GM21447 (cell line): Measurements from ENCODE around the gene FLNA.

Experiments
- ATAC-seq: cut with Tn5 transposase; IDR thresholded peaks from one replicate; pipeline ENCODE4 v1.9.1; 2021; ENCODE audit not compliant: unreplicated experiment

The FLNA gene

GRCh38 chrX:154359362-154360154 is 14.9 kb downstream of the FLNA start:
- no peak for ATAC-seq

- no peak for ATAC-seq
Observed at GRCh38 chrX:154358829-154359228, 15.6 kb downstream of the FLNA start.

- ATAC-seq: no peak
Observed at GRCh38 chrX:154358011-154358410, 16.4 kb downstream of the FLNA start.

- no peak for ATAC-seq
Observed at GRCh38 chrX:154357205-154357604, 17.2 kb downstream of the FLNA start.

DNA sequence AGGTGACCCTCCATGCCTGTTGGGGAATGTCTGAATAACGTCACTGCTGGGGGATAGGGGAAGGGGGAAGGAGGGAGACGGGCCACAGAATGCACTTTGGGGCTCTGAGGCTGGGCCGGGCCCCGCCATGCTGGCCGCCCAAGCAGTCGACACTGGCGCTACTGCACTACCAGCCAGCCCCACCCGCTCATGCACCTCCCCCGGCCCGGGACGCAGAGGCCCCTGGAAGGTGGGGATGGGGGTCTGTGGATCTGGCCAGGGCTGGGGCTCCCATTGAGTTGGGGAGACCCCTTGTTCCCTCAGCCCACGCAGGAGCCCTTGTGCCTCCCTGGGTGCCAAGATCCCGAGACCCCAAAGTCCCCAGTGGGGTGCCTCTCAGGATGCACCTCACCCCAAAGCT is 17.8 kb downstream of the FLNA start:
- ATAC-seq: no peak

- ATAC-seq: no peak
Observed at GRCh38 chrX:154355776-154356140, 18.7 kb downstream of the FLNA start.

GRCh38 chrX:154355094-154355775 is 19.2 kb downstream of the FLNA start:
- no peak for ATAC-seq

DNA sequence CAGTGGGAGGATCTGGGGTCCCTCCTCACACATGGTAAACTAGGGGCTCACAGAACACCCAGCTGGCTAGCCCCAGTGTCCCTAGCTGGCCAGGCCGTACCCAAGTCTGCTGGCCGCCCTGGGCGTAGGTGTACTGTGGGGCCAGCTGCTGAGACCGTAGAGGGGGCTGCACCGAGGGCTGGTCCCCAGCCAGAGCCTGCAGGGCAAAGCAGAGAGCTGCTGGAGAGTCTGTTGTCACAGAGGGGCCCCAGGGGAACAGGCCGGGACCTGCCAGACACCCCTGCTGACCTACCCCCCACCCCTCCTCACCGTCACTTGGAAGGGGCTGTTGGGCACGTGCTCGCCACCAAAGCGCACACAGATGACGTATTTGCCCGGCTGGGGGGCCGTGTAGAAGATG is 19.9 kb downstream of the FLNA start:
- no peak for ATAC-seq

GRCh38 chrX:154354013-154354412 is 20.4 kb downstream of the FLNA start:
- ATAC-seq: no peak

GRCh38 chrX:154353172-154353843 is 21.1 kb downstream of the FLNA start:
- ATAC-seq: no peak

GRCh38 chrX:154352466-154352865 is 22.0 kb downstream of the FLNA start:
- ATAC-seq: no peak

GRCh38 chrX:154352012-154352401 is 22.4 kb downstream of the FLNA start:
- ATAC-seq: no peak

DNA sequence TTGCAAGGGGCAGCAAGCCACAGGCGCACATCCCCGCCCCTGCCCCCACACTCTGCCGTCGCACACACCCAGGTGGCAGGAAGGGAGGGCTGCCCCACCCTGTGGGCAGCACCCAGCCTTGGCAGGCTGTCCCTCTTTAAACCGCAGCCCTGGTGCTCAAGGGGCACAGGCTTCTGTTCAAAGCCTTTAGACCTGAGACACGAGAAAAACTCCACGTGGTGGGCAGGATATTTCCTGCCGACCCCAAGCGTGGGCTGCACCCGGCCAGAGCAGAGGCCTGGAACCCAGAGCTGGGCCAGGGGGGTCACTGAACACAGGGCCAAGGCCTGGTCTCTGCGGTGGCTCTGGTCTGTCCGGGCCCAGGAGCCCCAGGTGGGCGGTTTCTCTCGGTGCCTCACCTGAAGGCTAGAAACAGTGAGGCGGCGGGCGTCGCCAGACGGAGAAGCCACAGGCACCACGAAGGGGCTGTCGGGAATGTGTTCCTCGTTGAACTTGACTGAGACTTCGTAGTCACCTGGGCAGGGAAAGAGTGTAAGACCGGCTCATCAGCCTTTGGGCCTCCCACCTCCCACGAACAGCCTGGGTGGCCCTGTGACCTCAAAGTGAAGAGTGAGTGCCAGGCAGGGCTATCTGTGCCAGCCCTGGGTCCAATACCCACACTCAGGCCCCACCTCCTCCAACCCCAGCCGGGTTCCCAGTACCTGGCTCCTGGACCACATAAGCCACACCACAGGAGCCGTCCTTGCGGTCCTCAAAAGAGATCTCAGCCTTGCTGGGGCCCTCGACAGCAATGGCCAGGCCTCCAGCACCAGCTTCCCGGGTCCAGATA is 23.0 kb downstream of the FLNA start:
- ATAC-seq: no peak

DNA sequence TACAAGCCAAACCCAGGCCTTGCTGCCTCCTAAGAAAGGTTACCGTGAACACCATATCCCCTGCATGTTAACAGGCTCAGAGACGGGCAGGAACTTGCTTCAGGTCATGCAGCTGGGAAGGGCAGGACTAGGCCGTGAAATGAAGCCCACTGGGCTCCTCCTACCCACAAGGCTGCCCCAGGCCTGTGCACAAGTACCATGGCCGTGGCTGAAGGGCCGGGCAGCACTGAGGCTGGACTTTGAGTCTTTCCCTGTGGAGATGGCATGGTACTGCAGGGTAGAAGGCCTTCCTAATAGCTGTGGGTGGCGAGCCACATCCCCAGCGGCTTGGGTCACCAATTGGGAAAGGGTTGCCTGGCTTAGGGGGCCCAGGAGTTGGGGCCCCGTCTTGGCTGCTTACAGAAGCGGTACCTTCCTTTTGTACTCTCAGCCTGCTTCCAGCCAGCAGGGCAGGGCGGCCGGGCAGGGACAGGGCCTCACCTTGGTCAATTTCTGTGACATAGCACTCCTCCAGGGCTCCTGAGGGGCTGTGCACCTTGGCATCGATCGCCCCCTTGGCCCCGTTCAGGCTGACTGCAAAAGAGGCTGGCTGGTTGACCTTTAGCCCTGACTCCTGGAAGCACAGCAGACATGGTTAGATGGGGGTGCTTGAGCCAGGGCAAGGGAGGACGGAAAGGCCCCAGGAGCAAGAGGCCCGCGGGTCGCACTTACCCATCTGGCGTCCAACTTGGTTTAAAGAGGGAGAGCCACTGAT is 23.8 kb downstream of the FLNA start:
- no peak for ATAC-seq

DNA sequence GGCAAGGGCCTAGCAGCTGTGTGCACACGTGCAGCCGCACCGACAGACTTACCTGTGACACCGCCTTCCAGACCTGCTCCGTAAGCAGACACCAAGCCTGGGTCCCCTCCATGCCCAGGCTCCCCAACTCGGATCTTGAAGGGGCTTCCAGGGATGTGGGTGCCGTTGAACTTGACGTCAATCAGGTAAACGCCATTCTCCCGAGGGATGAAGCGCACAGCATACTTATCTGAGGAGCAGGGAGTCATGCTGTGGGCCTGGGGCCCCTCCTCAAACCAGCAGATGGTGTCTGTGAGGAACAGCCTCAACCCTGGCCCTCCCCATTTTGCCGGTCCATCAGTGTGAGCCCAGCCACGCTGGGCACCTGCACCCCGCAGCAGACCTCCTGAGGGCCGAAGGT is 24.5 kb downstream of the FLNA start:
- no peak for ATAC-seq

DNA sequence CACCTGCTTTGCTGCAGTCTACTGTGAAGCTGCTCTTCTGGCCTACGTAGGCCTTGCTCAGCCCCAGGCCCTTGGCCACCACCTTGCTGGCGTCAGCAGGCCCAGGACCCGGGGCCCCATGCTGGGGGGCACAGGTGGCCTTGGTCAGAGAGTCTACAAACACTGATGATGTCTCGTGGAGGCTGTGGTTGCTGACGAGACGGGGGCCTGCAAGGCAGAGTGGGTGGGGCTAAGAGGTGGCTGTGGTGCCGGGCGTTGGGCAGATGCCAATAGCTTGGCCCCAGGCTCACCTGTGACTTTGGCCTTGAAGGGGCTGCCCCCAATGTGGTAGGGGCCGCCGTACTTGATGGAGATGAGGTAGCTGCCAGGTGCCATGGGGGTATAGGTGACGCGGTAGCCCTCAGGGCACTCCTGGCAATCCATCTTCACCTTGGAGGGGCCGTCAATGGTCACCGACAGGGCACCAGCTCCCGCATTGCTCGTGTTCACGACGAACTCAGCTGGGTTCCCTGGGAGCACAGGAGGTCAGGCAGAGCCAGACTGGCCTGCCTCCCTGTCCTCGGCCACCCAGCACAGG is 25.0 kb downstream of the FLNA start:
- no peak for ATAC-seq

DNA sequence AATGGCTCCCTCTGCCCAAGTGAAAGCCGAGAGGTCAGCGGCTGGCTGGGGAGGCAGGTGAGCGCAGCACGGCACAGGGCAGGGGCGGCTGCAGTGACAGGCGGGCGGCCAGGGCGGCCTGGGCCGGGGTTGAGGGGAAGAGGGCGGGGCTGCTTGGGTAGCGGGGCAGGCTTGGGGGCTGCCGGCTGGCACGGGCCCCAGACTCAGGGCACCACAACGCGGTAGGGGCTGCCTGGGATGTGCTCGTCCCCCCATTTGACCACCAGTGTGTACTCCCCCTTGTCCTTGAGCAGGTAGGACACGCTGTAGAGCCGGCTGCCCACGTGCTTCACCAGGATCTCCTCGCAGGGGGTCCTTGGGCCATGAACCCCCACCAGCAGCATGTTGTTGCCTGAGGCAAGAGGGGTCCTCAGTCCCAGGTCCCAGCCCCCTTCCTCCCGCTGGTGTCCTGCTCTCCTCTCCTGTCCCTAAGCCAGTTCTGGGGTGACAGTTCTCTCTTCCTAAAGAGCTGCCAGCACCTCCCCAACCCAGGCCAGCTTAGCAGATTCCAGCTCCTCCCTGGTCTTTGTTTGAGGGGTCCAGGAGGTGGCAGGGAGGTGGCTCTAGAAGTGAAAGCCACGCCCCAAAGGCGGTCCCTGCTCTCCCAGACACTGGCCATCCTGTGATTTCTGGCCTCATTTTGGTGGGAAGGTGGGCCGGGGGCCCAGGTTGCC is 25.6 kb downstream of the FLNA start:
- ATAC-seq: no peak

GRCh38 chrX:154348114-154348531 is 26.3 kb downstream of the FLNA start:
- no peak for ATAC-seq

DNA sequence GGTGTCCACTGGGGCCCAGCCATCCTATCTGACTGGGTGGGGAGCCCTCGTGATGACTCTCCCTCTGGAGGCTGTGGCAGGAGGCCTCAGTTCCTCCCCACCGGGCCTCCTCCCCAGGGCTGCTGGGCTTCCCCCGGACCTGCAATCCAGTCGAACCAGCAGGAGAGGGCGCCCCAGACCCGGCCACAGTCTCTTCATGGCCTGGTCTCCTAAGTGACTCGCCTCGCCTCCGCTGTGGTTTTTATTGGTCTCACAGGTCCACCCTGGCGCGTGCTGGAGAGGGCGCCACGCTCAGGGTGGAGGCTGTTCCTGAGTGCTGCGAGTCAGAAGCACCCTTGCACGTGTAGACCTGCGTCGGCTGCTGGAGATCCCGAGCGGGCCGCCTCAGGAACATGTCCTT is 30.8 kb downstream of the FLNA start:
- peak; percentile 30 for ATAC-seq

GRCh38 chrX:154343063-154343462 is 31.4 kb downstream of the FLNA start:
- ATAC-seq: peak; percentile 21
